ENCODE data around the gene NFE2L3.

DNA sequence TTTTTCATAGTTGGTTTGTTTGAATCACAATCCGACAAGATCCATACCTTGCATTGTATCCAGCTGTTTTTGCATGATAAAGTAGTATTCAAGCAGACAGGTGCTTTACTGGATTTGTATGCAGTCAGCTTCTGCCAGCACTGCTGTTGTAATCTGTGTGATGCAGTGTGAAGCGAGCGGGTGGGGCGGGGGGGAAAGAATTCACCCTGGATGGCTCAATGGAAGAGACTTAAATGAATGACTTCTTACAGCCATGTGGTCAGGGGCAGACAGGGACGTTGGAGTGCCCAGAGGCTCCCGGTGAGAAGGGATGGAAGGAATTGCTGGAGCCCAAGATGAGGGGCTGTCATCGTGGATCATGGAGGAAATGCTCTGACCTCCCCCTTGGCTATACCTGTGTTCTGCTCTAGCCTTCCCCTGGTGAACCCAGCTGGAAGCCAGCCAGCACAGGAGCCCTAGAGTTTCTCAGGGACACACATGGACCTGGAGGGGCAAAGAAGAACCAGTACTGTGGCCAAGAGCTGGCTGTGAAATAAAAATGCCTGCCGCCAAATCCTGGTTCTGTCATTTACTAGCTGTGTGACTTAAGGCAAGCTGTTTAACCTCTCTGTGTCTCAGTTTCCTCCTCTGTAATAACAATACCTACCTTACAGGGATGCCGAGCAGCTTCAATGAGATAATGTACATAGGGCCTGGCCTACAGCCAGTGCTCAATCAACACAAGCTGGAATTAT, 14.1 kb downstream of the NFE2L3 start:
- TF ChIP-seq, protein P1, sequence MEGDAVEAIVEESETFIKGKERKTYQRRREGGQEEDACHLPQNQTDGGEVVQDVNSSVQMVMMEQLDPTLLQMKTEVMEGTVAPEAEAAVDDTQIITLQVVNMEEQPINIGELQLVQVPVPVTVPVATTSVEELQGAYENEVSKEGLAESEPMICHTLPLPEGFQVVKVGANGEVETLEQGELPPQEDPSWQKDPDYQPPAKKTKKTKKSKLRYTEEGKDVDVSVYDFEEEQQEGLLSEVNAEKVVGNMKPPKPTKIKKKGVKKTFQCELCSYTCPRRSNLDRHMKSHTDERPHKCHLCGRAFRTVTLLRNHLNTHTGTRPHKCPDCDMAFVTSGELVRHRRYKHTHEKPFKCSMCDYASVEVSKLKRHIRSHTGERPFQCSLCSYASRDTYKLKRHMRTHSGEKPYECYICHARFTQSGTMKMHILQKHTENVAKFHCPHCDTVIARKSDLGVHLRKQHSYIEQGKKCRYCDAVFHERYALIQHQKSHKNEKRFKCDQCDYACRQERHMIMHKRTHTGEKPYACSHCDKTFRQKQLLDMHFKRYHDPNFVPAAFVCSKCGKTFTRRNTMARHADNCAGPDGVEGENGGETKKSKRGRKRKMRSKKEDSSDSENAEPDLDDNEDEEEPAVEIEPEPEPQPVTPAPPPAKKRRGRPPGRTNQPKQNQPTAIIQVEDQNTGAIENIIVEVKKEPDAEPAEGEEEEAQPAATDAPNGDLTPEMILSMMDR (IDR thresholded peaks at IDR 0.05): no peak
- TF ChIP-seq POLR2A (IDR thresholded peaks at IDR 0.05): no peak
